Right lobe of liver (tissue), 6 donors: ENCODE results near the gene HS6ST3. TPM values are rescaled to one million over a fixed set of nuclear protein-coding genes. Genes with fewer than 3 reads are reported as not detected.

Experiments used
- ATAC-seq, 4 donors: fragments of 200-7000 bp; cut with Tn5 transposase; one replicate each; pipeline ENCODE4 v1.9.1; 2020; ENCODE audit warnings: mild to moderate bottlenecking in 4 of 4, moderate library complexity in 4 of 4
- DNase-seq, 3 donors: peaks; one replicate each; pipeline ENCODE4 v3.0.0-alpha.2; 2020
- H3K27ac ChIP-seq, 3 donors: fragments of 200-600 bp; one replicate each; pipeline ENCODE4 v1.8.0; 2022
- H3K27me3 ChIP-seq, 2 donors: fragments of 200-600 bp; one replicate each; pipeline ENCODE4 v1.8.0; 2022
- H3K36me3 ChIP-seq, 4 donors: fragments of 200-600 bp; sonication (generic) in 1 of 4; one replicate each; pipeline versions ENCODE4 v1.5.1 to v1.8.0; 2017 to 2022; ENCODE audit warnings: control low read depth in 1 of 4
- H3K4me1 ChIP-seq, 4 donors: fragments of 200-600 bp; sonication (generic) in 1 of 4; one replicate each; pipeline versions ENCODE4 v1.5.1 to v1.8.0; 2017 to 2022; ENCODE audit warnings: control low read depth in 1 of 4
- H3K4me3 ChIP-seq, 3 donors: fragments of 200-600 bp; one replicate each; pipeline ENCODE4 v1.8.0; 2022
- H3K9me3 ChIP-seq, 4 donors: fragments of 200-600 bp; sonication (generic) in 1 of 4; one replicate each; pipeline versions ENCODE4 v1.5.1 to v1.8.0; 2017 to 2022; ENCODE audit warnings: control low read depth in 1 of 4
- POLR2A ChIP-seq: fragments of 450-650 bp; IDR thresholded peaks from one replicate; pipeline ENCODE4 v1.6.1; 2017; ENCODE audit warnings: antibody characterized with exemption, mild to moderate bottlenecking
- WGBS: methylation state at CpG from one replicate; pipeline ENCODE4 v1.1.6; 2018; ENCODE audit warnings: low coverage, low lambda C conversion rate; ENCODE audit not compliant: insufficient coverage; ENCODE audit errors: missing lambda C conversion rate; 5-methylcytosine and 5-hydroxymethylcytosine counted together
- intact Hi-C, 2 donors: fragments of 100-400 bp; cut with DNase I; formaldehyde crosslinking; loops; one replicate each; pipeline versions ENCODE4 v1.11.2 to v1.14.1; 2022
- total RNA-seq, 6 experiments: library from RNA; depleted of rRNA in 2 of 6; stranded (reverse); fragments of >200 nt in 2 of 6; fragmentation: NEBNext Ultra II Directional in 3 of 6; extraction: Animal tissue kit (Norgen Biotek cat#: 25700) in 3 of 6; gene quantifications; one replicate each; pipeline versions ENCODE4 v1.1.0 to v1.2.4, GENCODE V29; 2016 to 2023
- TF ChIP-seq, protein P1 (sequence below), 4 donors: fragments of 200-600 bp in 3 of 4; fragments of 450-650 bp in 1 of 4; IDR thresholded peaks; one replicate each; pipeline versions ENCODE4 v1.5.1 to v1.8.0; 2016 to 2022; ENCODE audit warnings: antibody characterized with exemption in 4 of 4, mild to moderate bottlenecking in 2 of 4
- donor health status: DM: no; HTN: yes; CAD: no.
- donor health status: DM: no; HTN: no; CAD: no.
- donor health status: DM: no; HTN: no; CAD: no.
- donor health status: DM: no; HTN: yes; CAD: no.
- donor health status: DM: no; HTN: yes; CAD: no.

The HS6ST3 gene
- total RNA-seq, 6 experiments from 2014 or later = not detected

- Histone ChIP-seq H3K36me3 (no peaks in the 10 kb centered on the region), H3K27ac (no peak overlapping the region), H3K4me3 (no peak overlapping the region), H3K4me1 (no peaks in the 10 kb centered on the region), H3K9me3 (no peaks in the 10 kb centered on the region), H3K27me3 (no peaks in the 10 kb centered on the region)
- intact Hi-C loops = no loop called here
- DNase-seq (no peak), ATAC-seq (no peak)
- TF ChIP-seq, protein P1, sequence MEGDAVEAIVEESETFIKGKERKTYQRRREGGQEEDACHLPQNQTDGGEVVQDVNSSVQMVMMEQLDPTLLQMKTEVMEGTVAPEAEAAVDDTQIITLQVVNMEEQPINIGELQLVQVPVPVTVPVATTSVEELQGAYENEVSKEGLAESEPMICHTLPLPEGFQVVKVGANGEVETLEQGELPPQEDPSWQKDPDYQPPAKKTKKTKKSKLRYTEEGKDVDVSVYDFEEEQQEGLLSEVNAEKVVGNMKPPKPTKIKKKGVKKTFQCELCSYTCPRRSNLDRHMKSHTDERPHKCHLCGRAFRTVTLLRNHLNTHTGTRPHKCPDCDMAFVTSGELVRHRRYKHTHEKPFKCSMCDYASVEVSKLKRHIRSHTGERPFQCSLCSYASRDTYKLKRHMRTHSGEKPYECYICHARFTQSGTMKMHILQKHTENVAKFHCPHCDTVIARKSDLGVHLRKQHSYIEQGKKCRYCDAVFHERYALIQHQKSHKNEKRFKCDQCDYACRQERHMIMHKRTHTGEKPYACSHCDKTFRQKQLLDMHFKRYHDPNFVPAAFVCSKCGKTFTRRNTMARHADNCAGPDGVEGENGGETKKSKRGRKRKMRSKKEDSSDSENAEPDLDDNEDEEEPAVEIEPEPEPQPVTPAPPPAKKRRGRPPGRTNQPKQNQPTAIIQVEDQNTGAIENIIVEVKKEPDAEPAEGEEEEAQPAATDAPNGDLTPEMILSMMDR (IDR thresholded peaks at IDR 0.05) = no peak
- TF ChIP-seq POLR2A = no peak
- 61% methylated on average over 6 of the region's 6 CpGs for WGBS
Observed at GRCh38 chr13:96417939-96418685, 328.2 kb downstream of the HS6ST3 start.

GRCh38 chr13:96421314-96421713, 331.4 kb downstream of the HS6ST3 start:
- no peaks in the 10 kb centered on the region for H3K36me3 ChIP-seq
- H3K4me1 ChIP-seq = no peaks in the 10 kb centered on the region
- DNase-seq = no peak
- TF ChIP-seq, protein P1 (IDR thresholded peaks at IDR 0.05) = no peak
- TF ChIP-seq POLR2A = no peak
- intact Hi-C loops = no loop called here
- H3K9me3 ChIP-seq = no peaks in the 10 kb centered on the region
- no peak overlapping the region for H3K27ac ChIP-seq
- H3K27me3 ChIP-seq = no peaks in the 10 kb centered on the region
- H3K4me3 ChIP-seq = no peak overlapping the region
- no peak for ATAC-seq

GRCh38 chr13:96422002-96422401, 332.1 kb downstream of the HS6ST3 start:
- Histone ChIP-seq H3K9me3 (no peaks in the 10 kb centered on the region), H3K4me1 (no peaks in the 10 kb centered on the region), H3K4me3 (no peak overlapping the region), H3K27ac (no peak overlapping the region), H3K36me3 (no peaks in the 10 kb centered on the region), H3K27me3 (no peaks in the 10 kb centered on the region)
- ATAC-seq (no peak), DNase-seq (no peak)
- TF ChIP-seq, protein P1 (IDR thresholded peaks at IDR 0.05) = no peak
- intact Hi-C loops = no loop called here
- 64% methylated on average over 4 of the region's 4 CpGs for WGBS

- intact Hi-C loops = no loop called here
- TF ChIP-seq, protein P1 (IDR thresholded peaks at IDR 0.05) = no peak
- no peak for TF ChIP-seq POLR2A
Observed at GRCh38 chr13:96426167-96426566, 336.3 kb downstream of the HS6ST3 start.

GRCh38 chr13:96428911-96429310, 339.0 kb downstream of the HS6ST3 start:
- Histone ChIP-seq H3K9me3 (no peaks in the 10 kb centered on the region), H3K4me1 (no peaks in the 10 kb centered on the region), H3K4me3 (no peak overlapping the region), H3K36me3 (no peaks in the 10 kb centered on the region), H3K27me3 (no peaks in the 10 kb centered on the region), H3K27ac (no peak overlapping the region)
- WGBS = 50% methylated on average over 5 of the region's 5 CpGs
- no peak for ATAC-seq
- no peak for DNase-seq
- intact Hi-C loops = no loop called here
- TF ChIP-seq, protein P1 (IDR thresholded peaks at IDR 0.05) = no peak
- no peak for TF ChIP-seq POLR2A

More at GRCh38 chr13:96426167-96426566, 336.3 kb downstream of the HS6ST3 start:
- Histone ChIP-seq H3K4me3 (no peak overlapping the region), H3K4me1 (no peaks in the 10 kb centered on the region), H3K9me3 (no peaks in the 10 kb centered on the region), H3K36me3 (no peaks in the 10 kb centered on the region), H3K27ac (no peak overlapping the region), H3K27me3 (no peaks in the 10 kb centered on the region)
- 58% methylated on average over 3 of the region's 3 CpGs for WGBS
- DNase-seq (no peak), ATAC-seq (no peak)
